ENCODE results near the gene ABHD14A. TPM values are rescaled to one million over a fixed set of nuclear protein-coding genes. Genes with fewer than 3 reads are reported as not detected.

ABHD14A gene
- total and polyA plus RNA-seq, 5 experiments from 2014 or later: 17.7 to 100 (median 94.6) TPM

- Mint-ChIP-seq H3K4me3 (peak overlapping the region in 5 of 10 donors; percentile 9 to 21 (median 13)), H3K9me3 (no peaks in the 10 kb centered on the region), H3K27me3 (no peaks in the 10 kb centered on the region), H3K36me3 (no peaks in the 10 kb centered on the region), H3K27ac (peak overlapping the region in 5 of 10 donors; percentile 24 to 43 (median 34)), H3K4me1 (peaks cover 23 to 54% (median 44%) of the 10 kb centered on the region in 4 donors)
- ATAC-seq (no peak), DNase-seq (no peak)
- POLR2A ChIA-PET: interaction anchor here (0.9 to 5.3 kb wide), 5 partner anchors 10 to 25 kb away, joined by 3 to 36 read pairs (median 3); partner anchors contain the start of genes ACY1 and RPL29
Observed at GRCh38 chr3:51970606-51971300, 4.1 kb upstream of the ABHD14A start.

- Mint-ChIP-seq H3K36me3 (no peaks in the 10 kb centered on the region), H3K4me1 (peaks cover 22 to 53% (median 44%) of the 10 kb centered on the region in 4 donors), H3K27ac (peak overlapping the region in 2 of 10 donors; percentile 19 to 34), H3K27me3 (no peaks in the 10 kb centered on the region), H3K9me3 (no peaks in the 10 kb centered on the region), H3K4me3 (peak overlapping the region in 4 of 10 donors; percentile 13 to 70 (median 41))
- DNase-seq (no peak), ATAC-seq (no peak)
- POLR2A ChIA-PET: interaction anchor here (1.2 to 5.3 kb wide), 3 partner anchors 9 to 24 kb away, joined by 3 to 36 read pairs (median 3); partner anchors contain the start of gene RPL29
Observed at GRCh38 chr3:51971350-51971749, 3.5 kb upstream of the ABHD14A start.

- Mint-ChIP-seq H3K9me3 (no peaks in the 10 kb centered on the region), H3K27me3 (no peaks in the 10 kb centered on the region), H3K4me1 (peaks cover 23 to 55% (median 39%) of the 10 kb centered on the region in 4 donors), H3K36me3 (no peaks in the 10 kb centered on the region), H3K27ac (peak overlapping the region; percentile 88 to 96 (median 95)), H3K4me3 (peak overlapping the region; percentile 89 to 97 (median 94))
- POLR2A ChIA-PET: interaction anchor here (0.7 to 5.3 kb wide), 12 partner anchors 8 to 475 kb away, joined by 3 to 42 read pairs (median 4); partner anchors contain the start of genes ACY1, DCAF1, GPR62 and PARP3
- peak; percentile 16 to 20 for ATAC-seq
- peak in 1 of 10 donors; percentile 20 for DNase-seq
Observed at GRCh38 chr3:51974277-51974962, 444 bp upstream of the ABHD14A start.

DNA sequence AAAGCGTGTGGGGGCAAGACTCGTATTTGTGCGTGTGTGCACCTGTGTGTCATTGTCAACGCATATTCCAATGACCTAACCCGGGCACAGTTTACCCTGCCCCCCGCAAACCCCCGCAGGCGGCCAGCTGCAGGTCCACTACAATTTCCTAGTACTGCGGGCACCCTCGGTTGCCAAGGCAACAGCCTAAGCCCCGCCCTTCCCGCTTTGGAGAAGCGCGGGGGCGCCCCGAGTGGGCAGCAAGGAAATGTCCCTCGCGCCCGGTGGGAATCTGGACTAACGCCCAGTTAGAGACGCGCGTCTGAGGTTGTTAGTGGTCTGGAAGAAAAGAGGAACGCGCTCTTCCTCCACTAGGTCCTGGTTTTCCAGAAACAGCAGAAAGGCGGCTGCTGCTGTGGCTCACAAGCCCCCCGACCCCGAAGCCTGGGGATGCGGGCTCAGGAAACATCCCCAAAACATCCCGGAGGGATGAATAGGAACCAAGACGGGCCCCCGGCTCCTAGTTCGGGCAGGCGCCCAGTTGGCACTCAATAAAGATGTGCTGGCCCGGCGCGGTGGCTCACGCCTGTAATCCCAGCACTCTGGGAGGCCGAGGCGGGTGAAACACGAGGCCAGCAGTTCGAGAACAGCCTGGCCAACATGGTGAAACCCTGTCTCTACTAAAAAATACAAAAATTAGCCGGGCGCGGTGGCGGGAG is 1.1 kb downstream of the ABHD14A start:
- no peaks in the 10 kb centered on the region for H3K27me3 Mint-ChIP-seq
- H3K36me3 Mint-ChIP-seq: no peaks in the 10 kb centered on the region
- POLR2A ChIA-PET: interaction anchor here (0.6 to 5.3 kb wide), 8 partner anchors 8 to 1660 kb away, joined by 3 to 42 read pairs (median 6); partner anchors contain the start of genes ACY1, PARP3, RPL29 and RRP9
- H3K9me3 Mint-ChIP-seq: no peaks in the 10 kb centered on the region
- DNase-seq: peak in 2 of 10 donors; percentile 17 to 48
- ATAC-seq: no peak
- peaks cover 23 to 52% (median 41%) of the 10 kb centered on the region in 4 donors for H3K4me1 Mint-ChIP-seq
- H3K27ac Mint-ChIP-seq: peak overlapping the region; percentile 77 to 96 (median 90)
- H3K4me3 Mint-ChIP-seq: peak overlapping the region; percentile 82 to 95 (median 91)

- Mint-ChIP-seq H3K27ac (peak overlapping the region; percentile 44 to 90 (median 78)), H3K36me3 (no peaks in the 10 kb centered on the region), H3K4me3 (peak overlapping the region; percentile 7 to 95 (median 70)), H3K27me3 (no peaks in the 10 kb centered on the region), H3K4me1 (peaks cover 25 to 59% (median 50%) of the 10 kb centered on the region in 4 donors), H3K9me3 (no peaks in the 10 kb centered on the region)
- DNase-seq (peak in 7 of 10 donors; percentile 30 to 74 (median 56)), ATAC-seq (peak; percentile 38 to 70)
- POLR2A ChIA-PET: interaction anchor here (1.3 kb wide), 2 partner anchors 9 to 15 kb away, joined by 4 to 7 read pairs; no protein-coding TSS in a partner anchor
Observed at GRCh38 chr3:51977446-51978142, 2.7 kb downstream of the ABHD14A start.

DNA sequence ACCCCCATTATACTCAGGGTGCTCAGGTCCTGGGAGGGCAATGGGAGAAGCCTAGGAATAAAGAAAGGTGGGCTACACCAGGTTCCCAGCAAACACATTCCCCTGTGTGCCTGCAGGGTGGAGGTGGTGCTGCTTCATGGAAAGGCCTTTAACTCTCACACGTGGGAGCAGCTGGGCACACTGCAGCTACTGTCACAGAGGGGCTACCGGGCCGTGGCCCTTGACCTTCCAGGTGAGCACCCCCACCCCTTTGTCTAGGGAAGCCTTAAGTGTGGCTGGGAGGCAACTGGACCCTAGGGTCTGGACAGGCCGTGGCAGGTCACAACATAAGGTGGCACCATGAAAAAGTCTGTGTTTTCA is 3.3 kb downstream of the ABHD14A start:
- Mint-ChIP-seq H3K4me1 (peaks cover 29 to 62% (median 55%) of the 10 kb centered on the region in 4 donors), H3K27ac (peak overlapping the region in 4 of 10 donors; percentile 31 to 90 (median 57)), H3K4me3 (no peak overlapping the region), H3K36me3 (no peaks in the 10 kb centered on the region), H3K9me3 (no peaks in the 10 kb centered on the region), H3K27me3 (no peaks in the 10 kb centered on the region)
- POLR2A ChIA-PET: interaction anchor here (1.3 kb wide), 1 partner anchor 15 kb away, joined by 4 read pairs; no protein-coding TSS in a partner anchor
- no peak for DNase-seq
- ATAC-seq: no peak

DNA sequence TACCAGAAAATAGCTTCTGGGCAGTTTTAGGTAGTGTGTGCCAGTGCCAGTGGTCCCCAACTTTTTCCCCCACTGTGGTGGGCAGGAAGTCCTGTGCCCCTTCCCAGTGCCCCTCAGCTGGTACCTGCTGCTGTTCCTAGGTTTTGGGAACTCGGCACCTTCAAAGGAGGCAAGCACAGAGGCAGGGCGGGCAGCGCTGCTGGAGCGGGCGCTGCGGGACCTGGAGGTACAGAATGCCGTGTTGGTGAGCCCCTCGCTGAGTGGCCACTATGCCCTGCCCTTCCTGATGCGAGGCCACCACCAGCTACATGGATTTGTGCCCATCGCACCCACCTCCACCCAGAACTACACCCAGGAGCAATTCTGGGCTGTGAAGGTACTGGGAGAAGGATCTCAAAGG is 5.4 kb downstream of the ABHD14A start:
- Mint-ChIP-seq H3K36me3 (no peaks in the 10 kb centered on the region), H3K4me3 (no peak overlapping the region), H3K4me1 (peaks cover 20 to 58% (median 50%) of the 10 kb centered on the region in 4 donors), H3K9me3 (no peaks in the 10 kb centered on the region), H3K27me3 (no peaks in the 10 kb centered on the region), H3K27ac (no peak overlapping the region)
- no peak for ATAC-seq
- POLR2A ChIA-PET: interaction anchor here (1.0 to 2.1 kb wide), 5 partner anchors 9 to 73 kb away, joined by 3 to 5 read pairs (median 3); no protein-coding TSS in a partner anchor
- no peak for DNase-seq

GRCh38 chr3:51982352-51982837 is 7.5 kb downstream of the ABHD14A start:
- Mint-ChIP-seq H3K4me3 (peak overlapping the region; percentile 86 to 99 (median 94)), H3K27ac (peak overlapping the region; percentile 91 to 95 (median 94)), H3K4me1 (peaks cover 9 to 42% (median 32%) of the 10 kb centered on the region in 4 donors)

GRCh38 chr3:51982838-51983577 is 8.1 kb downstream of the ABHD14A start, which contains the start of gene ACY1:
Gene ACY1 (plus strand): TSS chr3:51983535. CDS start chr3:51984065, 530 bp downstream.
- Mint-ChIP-seq H3K9me3 (no peaks in the 10 kb centered on the region), H3K27ac (peak within 1 kb of the TSS; percentile 91 to 95 (median 94)), H3K4me1 (peaks cover 6 to 36% (median 28%) of the 10 kb centered on the region in 4 donors), H3K4me3 (peak within 1 kb of the TSS; percentile 86 to 99 (median 94)), H3K36me3 (no peaks in the 10 kb centered on the region), H3K27me3 (no peaks in the 10 kb centered on the region)
- ATAC-seq (peak; percentile 85 to 88), DNase-seq (peak; percentile 44 to 79 (median 66))
- POLR2A ChIA-PET: interaction anchor here (0.5 to 3.6 kb wide), 21 partner anchors 8 to 475 kb away, joined by 3 to 41 read pairs (median 5); partner anchors contain the start of genes ABHD14A, ABHD14B, DUSP7 and GLYCTK

More at GRCh38 chr3:51982352-51982837, 7.5 kb downstream of the ABHD14A start:
- Mint-ChIP-seq H3K27me3 (no peaks in the 10 kb centered on the region), H3K36me3 (no peaks in the 10 kb centered on the region), H3K9me3 (no peaks in the 10 kb centered on the region)
- peak; percentile 37 to 38 for ATAC-seq
- peak in 1 of 10 donors; percentile 23 for DNase-seq
- POLR2A ChIA-PET: interaction anchor here (0.6 to 3.6 kb wide), 18 partner anchors 7 to 305 kb away, joined by 3 to 41 read pairs (median 5); partner anchors contain the start of genes ABHD14A, ABHD14B, DUSP7 and GLYCTK

GRCh38 chr3:51983578-51984268 is 8.9 kb downstream of the ABHD14A start:
- Mint-ChIP-seq H3K9me3 (no peaks in the 10 kb centered on the region), H3K4me1 (peaks cover 8 to 34% (median 28%) of the 10 kb centered on the region in 4 donors), H3K36me3 (no peaks in the 10 kb centered on the region), H3K4me3 (peak overlapping the region; percentile 83 to 99 (median 94)), H3K27ac (peak overlapping the region; percentile 70 to 94 (median 92)), H3K27me3 (no peaks in the 10 kb centered on the region)
- ATAC-seq (no peak), DNase-seq (no peak)
- POLR2A ChIA-PET: interaction anchor here (0.5 to 3.6 kb wide), 14 partner anchors 8 to 476 kb away, joined by 3 to 41 read pairs (median 5); partner anchors contain the start of genes ABHD14A, ABHD14B, DUSP7 and GLYCTK

All from naive thymus-derived CD8-positive, alpha-beta T cell (primary cell).